HepG2 (cell line): ENCODE measurements around the gene ZBTB7C. TPM values are rescaled to one million over a fixed set of nuclear protein-coding genes. Genes with fewer than 3 reads are reported as not detected.

Source experiments
- ATAC-seq: fragments of 200-7000 bp; cut with Tn5 transposase; 3 replicates; pipeline ENCODE4 v1.9.1; 2020; ENCODE audit warnings: mild to moderate bottlenecking, moderate library complexity
- BruUV-seq: library from RNA; stranded (reverse); fragments of 400-500 nt; replicated peaks from 2 replicates; lab custom pipeline; 2021; lab: Mats Ljungman, UMichigan
- CTCF ChIA-PET: fragments of 300-600 bp; formaldehyde crosslinking; extraction: SDS; loops from one replicate; lab custom pipeline; 2021; ENCODE audit warnings: low total read pairs, inconsistent platforms, low intra/inter-chr PET ratio; lab: Yijun Ruan, JAX
- POLR2A ChIA-PET: fragments of 350-600 bp; sonication (Branson Sonifier 250); formaldehyde crosslinking; loops from one replicate; lab custom pipeline; 2020; ENCODE audit warnings: antibody characterized with exemption, inconsistent platforms; lab: Yijun Ruan, JAX
- DNase-seq: peaks from one replicate; pipeline ENCODE4 v3.0.0-alpha.2; 2015; ENCODE audit warnings: low spot score
- FAIRE-seq: peaks from 3 replicates; lab custom pipeline; 2011; peaks lifted over from hg19 to GRCh38; lab: Jason Lieb, UNC
- H2AFZ ChIP-seq: one replicate; pipeline ENCODE4 v1.6.1; 2011; ENCODE audit warnings: low read length, inconsistent platforms
- H3K27ac ChIP-seq: fragments of 300-600 bp; 3 replicates; pipeline ENCODE4 v1.8.0; 2011; ENCODE audit warnings: mixed run types, mild to moderate bottlenecking, mixed read lengths, low read length, inconsistent platforms; ENCODE audit not compliant: insufficient read depth; ENCODE audit errors: extremely low read length
- H3K27me3 ChIP-seq, 2 experiments: fragments of 200-600 bp in 1 of 2; 2 replicates in 1 of 2; 3 replicates in 1 of 2; pipeline versions ENCODE4 v1.6.0 to v1.8.0; 2011; ENCODE audit warnings: low read length in 2 of 2, mild to moderate bottlenecking in 2 of 2, moderate library complexity in 2 of 2, inconsistent platforms in 1 of 2; ENCODE audit not compliant: insufficient read depth in 2 of 2, control insufficient read depth in 1 of 2
- H3K36me3 ChIP-seq, 2 experiments: fragments of 200-600 bp in 1 of 2; replicated peaks in 1 of 2; 2 replicates in 1 of 2; 3 replicates in 1 of 2; pipeline versions ENCODE4 v1.5.1 to v1.8.0; 2011; ENCODE audit warnings: low read length in 2 of 2, inconsistent platforms in 1 of 2; ENCODE audit not compliant: insufficient read depth in 2 of 2, control insufficient read depth in 1 of 2
- H3K4me1 ChIP-seq: 2 replicates; pipeline ENCODE4 v1.5.1; 2012; ENCODE audit warnings: low read length, inconsistent platforms; ENCODE audit not compliant: insufficient read depth
- H3K4me2 ChIP-seq: 2 replicates; pipeline ENCODE4 v1.6.0; 2011; ENCODE audit warnings: low read depth, low read length, inconsistent platforms
- H3K4me3 ChIP-seq, 3 experiments: fragments of 200-600 bp in 1 of 3; sonication (generic), shearing (Covaris generic) in 1 of 3; replicated peaks in 1 of 3; 2 replicates each; pipeline ENCODE4 v1.5.1; 2011 to 2016; ENCODE audit warnings: low read length in 3 of 3, inconsistent platforms in 2 of 3, low read depth in 2 of 3, mild to moderate bottlenecking in 2 of 3, control low read depth in 1 of 3, mixed read lengths in 1 of 3; ENCODE audit not compliant: insufficient read depth in 1 of 3
- H3K79me2 ChIP-seq: one replicate; pipeline ENCODE4 v1.6.1; 2011; ENCODE audit warnings: low read length, inconsistent platforms; ENCODE audit not compliant: insufficient read depth
- H3K9ac ChIP-seq: 2 replicates; pipeline ENCODE4 v1.6.0; 2011; ENCODE audit warnings: mild to moderate bottlenecking, low read depth, low read length, inconsistent platforms; ENCODE audit not compliant: insufficient read depth
- H3K9me3 ChIP-seq: 2 replicates; pipeline ENCODE4 v1.5.1; 2012; ENCODE audit warnings: mild to moderate bottlenecking, low read length
- H4K20me1 ChIP-seq: 2 replicates; pipeline ENCODE4 v1.6.0; 2011; ENCODE audit warnings: inconsistent platforms, mild to moderate bottlenecking, low read length, moderate library complexity; ENCODE audit not compliant: insufficient read depth
- ARHGAP35 ChIP-seq: sonication (generic); formaldehyde crosslinking; IDR thresholded peaks from 2 replicates; pipeline ENCODE4 v1.9.0; 2022; ENCODE audit warnings: mild to moderate bottlenecking, inconsistent platforms, moderate library complexity, missing genetic modification reagents, borderline replicate concordance
- BCL6 ChIP-seq: IDR thresholded peaks from 2 replicates; pipeline ENCODE4 v1.6.1; 2016; ENCODE audit warnings: missing genetic modification reagents, missing compliant biosample characterization
- CHD2 ChIP-seq: IDR thresholded peaks from 2 replicates; pipeline ENCODE4 v1.6.1; 2011; ENCODE audit warnings: low read depth, low read length, improper control_type of control experiment
- GABPB1 ChIP-seq: IDR thresholded peaks from 2 replicates; pipeline ENCODE4 v1.6.1; 2016; ENCODE audit warnings: mild to moderate bottlenecking, missing genetic modification reagents, moderate library complexity, missing compliant biosample characterization
- KAT7 ChIP-seq: IDR thresholded peaks from 2 replicates; pipeline ENCODE4 v1.6.1; 2018; ENCODE audit warnings: borderline replicate concordance, missing compliant biosample characterization
- LCORL ChIP-seq, 2 experiments: fragments of 450-650 bp in 1 of 2; sonication (generic) in 1 of 2; formaldehyde crosslinking in 1 of 2; IDR thresholded peaks; 2 replicates each; pipeline versions ENCODE4 v1.5.0 to v1.6.1; 2017 to 2020; ENCODE audit warnings: antibody characterized with exemption in 1 of 2, missing genetic modification reagents in 1 of 2
- MEF2D ChIP-seq: sonication (generic); formaldehyde crosslinking; IDR thresholded peaks from 2 replicates; pipeline ENCODE4 v1.5.1; 2020; ENCODE audit warnings: mild to moderate bottlenecking, missing genetic modification reagents
- PHF20 ChIP-seq: sonication (generic); formaldehyde crosslinking; IDR thresholded peaks from 2 replicates; pipeline ENCODE4 v1.5.0; 2020; ENCODE audit warnings: mild to moderate bottlenecking, missing genetic modification reagents
- PLRG1 ChIP-seq: fragments of 450-650 bp; conservative IDR thresholded peaks from 2 replicates; pipeline ENCODE4 v1.6.1; 2016
- POLR2G ChIP-seq: fragments of 200-400 bp; formaldehyde crosslinking; IDR thresholded peaks from 2 replicates; pipeline ENCODE4 v1.6.1; 2018; ENCODE audit warnings: mild to moderate bottlenecking, low read depth, low read length, moderate library complexity
- ZBTB3 ChIP-seq: sonication (generic); formaldehyde crosslinking; IDR thresholded peaks from 2 replicates; pipeline ENCODE4 v1.4.0; 2020; ENCODE audit warnings: low read depth, mild to moderate bottlenecking, moderate library complexity, missing genetic modification reagents, borderline replicate concordance
- ZNF800 ChIP-seq: sonication (generic); formaldehyde crosslinking; IDR thresholded peaks from 2 replicates; pipeline ENCODE4 v1.4.0; 2020; ENCODE audit warnings: missing genetic modification reagents
- WGBS: methylation state at CpG from one replicate; pipeline ENCODE4 v1.1.6; 2017; ENCODE audit warnings: low lambda C conversion rate; 5-methylcytosine and 5-hydroxymethylcytosine counted together
- in situ Hi-C: cut with HindIII; loops from 2 replicates; pipeline ENCODE4 v1.10.0; 2017; ENCODE audit warnings: low pct_unique_long_range_greater_than_20kb; ENCODE audit not compliant: extremely low pct_ligation_motif_present
- intact Hi-C: fragments of 100-400 bp; cut with micrococcal nuclease; formaldehyde crosslinking; loops from one replicate; pipeline ENCODE4 v1.10.0; 2022; ENCODE audit not compliant: unreplicated experiment
- polyA plus RNA-seq, 8 experiments: library from polyadenylated mRNA; depleted of rRNA in 3 of 8; stranded (reverse) in 7 of 8; unstranded in 1 of 8; fragments of >200 nt; fragmentation: Illumina TruSeq in 4 of 8; extraction: Trizol in 4 of 8; gene quantifications; 2 replicates each; pipeline versions ENCODE4 v1.2.1 to v1.2.3, GENCODE V29; 2011 to 2016; ENCODE audit warnings: low read depth in 4 of 8, missing spikeins in 1 of 8, mixed read lengths in 1 of 8; ENCODE audit not compliant: insufficient read depth in 1 of 8
- total RNA-seq, 5 experiments: library from RNA; depleted of rRNA; stranded (reverse); fragments of >200 nt; fragmentation: Illumina TruSeq; extraction: Trizol; gene quantifications; 2 replicates each; pipeline ENCODE4 v1.2.3, GENCODE V29; 2016; ENCODE audit warnings: low read depth in 1 of 5
- TF ChIP-seq, protein P1 (sequence below): sonication (generic); formaldehyde crosslinking; IDR thresholded peaks from 2 replicates; pipeline ENCODE4 v1.8.1; 2023; ENCODE audit warnings: missing genetic modification reagents, inconsistent platforms, borderline replicate concordance

The ZBTB7C gene
- total and polyA plus RNA-seq, 2 of the 13 experiments (the other 11 are each of a cell fraction or from before 2014, with no cell fraction given) = 0.01 to 0.04 TPM

GRCh38 chr18:48194591-48195181 lies 214.5 kb downstream of the ZBTB7C start:
- ATAC-seq (no peak), FAIRE-seq (no peak), DNase-seq (no peak)
- POLR2A ChIA-PET = no interaction called here
- H2AFZ ChIP-seq = no peak overlapping the region
- CTCF ChIA-PET = no interaction called here
- no peaks in the 10 kb centered on the region for H3K9me3 ChIP-seq
- H4K20me1 ChIP-seq = no peaks in the 10 kb centered on the region
- H3K9ac ChIP-seq = no peak overlapping the region
- no peaks in the 10 kb centered on the region for H3K36me3 ChIP-seq
- no peaks in the 10 kb centered on the region for H3K79me2 ChIP-seq
- no peak overlapping the region for H3K4me2 ChIP-seq
- in situ Hi-C loops (no loop called here), intact Hi-C loops (no loop called here)
- H3K4me1 ChIP-seq = no peaks in the 10 kb centered on the region
- H3K4me3 ChIP-seq = no peak overlapping the region
- WGBS = 11% methylated on average over 3 of the region's 4 CpGs
- TF ChIP-seq ZBTB3 (CRISPR knock-in tag) (no peak), PLRG1 (no peak)
- no peak overlapping the region for H3K27ac ChIP-seq
- H3K27me3 ChIP-seq = peaks cover 0 to 13% of the 10 kb centered on the region in 2 experiments; a peak in 1 of 5 replicates
- no TSS peak for BruUV-seq

DNA sequence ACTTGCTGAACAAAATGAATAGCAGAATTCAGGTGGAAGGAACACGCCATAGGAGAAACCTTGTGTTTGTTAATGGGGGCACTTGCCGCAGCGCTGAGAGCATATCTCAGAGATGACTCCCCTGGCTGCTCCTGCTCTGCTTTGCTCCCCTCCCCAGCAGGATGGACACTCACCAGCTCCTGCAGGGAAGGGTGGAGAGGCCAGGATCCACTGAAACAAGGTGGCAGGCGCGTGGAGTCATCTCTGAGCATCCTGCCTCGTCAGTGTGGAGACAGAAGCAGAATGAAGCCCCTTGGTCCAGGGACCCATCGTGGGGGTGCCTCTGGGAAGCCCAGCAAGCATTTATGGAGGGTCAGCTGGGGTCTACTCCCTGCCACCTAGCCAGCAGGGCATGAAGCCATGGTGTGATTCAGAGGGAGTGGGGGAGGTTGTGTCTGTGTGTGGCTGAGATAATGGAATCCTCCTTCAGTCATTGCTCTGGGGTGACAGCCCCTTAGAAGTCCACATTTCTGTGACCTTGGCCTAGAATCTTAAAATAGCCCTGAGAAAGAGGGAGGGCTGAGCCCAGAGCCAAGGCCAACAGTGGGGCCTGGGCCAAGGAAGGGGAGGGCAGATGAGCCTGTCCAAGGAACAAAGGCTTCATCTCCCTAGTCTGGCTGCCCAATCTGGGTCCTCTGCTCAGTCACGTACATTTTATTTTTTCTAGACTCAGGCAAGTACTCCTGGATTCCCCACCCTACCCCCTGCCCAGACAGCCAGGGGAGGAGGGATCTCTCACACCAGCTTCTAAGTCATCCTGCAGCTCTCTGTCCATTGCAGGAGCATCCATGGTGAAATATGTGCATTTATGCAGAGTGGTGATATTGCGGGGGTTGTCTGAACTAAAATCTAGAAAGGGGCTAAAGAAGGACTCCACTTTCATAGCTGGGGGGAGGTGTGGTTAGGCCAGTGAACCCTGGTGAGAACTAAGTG lies 215.4 kb downstream of the ZBTB7C start:
- BruUV-seq = no TSS peak
- intact Hi-C loops = no loop called here
- H3K4me2 ChIP-seq = no peak overlapping the region
- POLR2A ChIA-PET = no interaction called here
- H2AFZ ChIP-seq = no peak overlapping the region
- no peaks in the 10 kb centered on the region for H3K36me3 ChIP-seq
- H3K4me1 ChIP-seq = no peaks in the 10 kb centered on the region
- no peaks in the 10 kb centered on the region for H4K20me1 ChIP-seq
- ATAC-seq = no peak
- no peak for DNase-seq
- CTCF ChIA-PET = no interaction called here
- H3K27ac ChIP-seq = no peak overlapping the region
- no peak for FAIRE-seq
- H3K27me3 ChIP-seq = peaks cover 0 to 6% of the 10 kb centered on the region in 2 experiments; a peak in 1 of 5 replicates
- H3K9me3 ChIP-seq = no peaks in the 10 kb centered on the region
- in situ Hi-C loops = no loop called here
- H3K4me3 ChIP-seq = no peak overlapping the region
- H3K79me2 ChIP-seq = no peaks in the 10 kb centered on the region
- H3K9ac ChIP-seq = no peak overlapping the region
- 76% methylated on average over 5 of the region's 9 CpGs for WGBS
- TF ChIP-seq BCL6 (CRISPR knock-in tag) = no peak
- TF ChIP-seq, protein P1, sequence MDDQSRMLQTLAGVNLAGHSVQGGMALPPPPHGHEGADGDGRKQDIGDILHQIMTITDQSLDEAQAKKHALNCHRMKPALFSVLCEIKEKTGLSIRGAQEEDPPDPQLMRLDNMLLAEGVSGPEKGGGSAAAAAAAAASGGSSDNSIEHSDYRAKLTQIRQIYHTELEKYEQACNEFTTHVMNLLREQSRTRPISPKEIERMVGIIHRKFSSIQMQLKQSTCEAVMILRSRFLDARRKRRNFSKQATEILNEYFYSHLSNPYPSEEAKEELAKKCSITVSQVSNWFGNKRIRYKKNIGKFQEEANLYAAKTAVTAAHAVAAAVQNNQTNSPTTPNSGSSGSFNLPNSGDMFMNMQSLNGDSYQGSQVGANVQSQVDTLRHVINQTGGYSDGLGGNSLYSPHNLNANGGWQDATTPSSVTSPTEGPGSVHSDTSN (CRISPR knock-in tag) = no peak
- TF ChIP-seq KAT7 (CRISPR knock-in tag) = no peak
- TF ChIP-seq CHD2 = no peak
- TF ChIP-seq PHF20 (CRISPR knock-in tag) = no peak
- TF ChIP-seq ZNF800 (CRISPR knock-in tag) = no peak
- TF ChIP-seq ARHGAP35 (CRISPR knock-in tag) = no peak
- no peak for TF ChIP-seq POLR2G
- no peak for TF ChIP-seq MEF2D (CRISPR knock-in tag)
- no peak for TF ChIP-seq GABPB1 (CRISPR knock-in tag)
- no peak for TF ChIP-seq LCORL (IDR thresholded peaks at IDR 0.05)
- no peak for TF ChIP-seq LCORL (CRISPR knock-in tag; IDR thresholded peaks at IDR 0.05)
